OCI-LY7 (cell line): ENCODE data around the gene MTARC2. TPM values are rescaled to one million over a fixed set of nuclear protein-coding genes. Genes with fewer than 3 reads are reported as not detected.

Experiments used
- BruUV-seq: library from RNA; stranded (reverse); fragments of 400-500 nt; replicated peaks from 2 replicates; lab custom pipeline; 2021; lab: Mats Ljungman, UMichigan
- CTCF ChIA-PET: fragments of 300-600 bp; sonication (Branson Sonifier 250); formaldehyde crosslinking; loops from one replicate; lab custom pipeline; 2022; ENCODE audit warnings: antibody characterized with exemption; ENCODE audit not compliant: unreplicated experiment; lab: Charles Lee
- POLR2A ChIA-PET: fragments of 300-600 bp; sonication (Branson Sonifier 250); formaldehyde crosslinking; loops from one replicate; lab custom pipeline; 2022; ENCODE audit warnings: antibody characterized with exemption; lab: Charles Lee
- DNase-seq: peaks from one replicate; pipeline ENCODE4 v3.0.0-alpha.2; 2015; ENCODE audit warnings: low spot score
- H2AFZ ChIP-seq: fragments of 200-600 bp; sonication (generic), shearing (Covaris generic); 2 replicates; pipeline ENCODE4 v1.6.1; 2014; ENCODE audit warnings: mild to moderate bottlenecking, antibody characterized with exemption, low read length, moderate library complexity
- H3K27ac ChIP-seq: fragments of 200-600 bp; sonication (generic); 2 replicates; pipeline ENCODE4 v1.5.1; 2014; ENCODE audit warnings: mixed run types, low read depth, mild to moderate bottlenecking, moderate library complexity, low read length, inconsistent platforms; ENCODE audit not compliant: poor library complexity, severe bottlenecking
- H3K36me3 ChIP-seq: fragments of 200-600 bp; sonication (generic); 2 replicates; pipeline ENCODE4 v1.6.1; 2014; ENCODE audit warnings: mild to moderate bottlenecking, antibody characterized with exemption, low read length, moderate library complexity, mixed read lengths; ENCODE audit not compliant: insufficient read depth
- H3K4me1 ChIP-seq: fragments of 200-600 bp; sonication (generic); 2 replicates; pipeline ENCODE4 v1.5.1; 2014; ENCODE audit warnings: mild to moderate bottlenecking, low read length; ENCODE audit not compliant: insufficient read depth, poor library complexity, severe bottlenecking
- H3K4me2 ChIP-seq: fragments of 200-600 bp; sonication (generic); 2 replicates; pipeline ENCODE4 v1.6.1; 2014; ENCODE audit warnings: mild to moderate bottlenecking, low read length
- H3K4me3 ChIP-seq: fragments of 200-600 bp; sonication (generic); 2 replicates; pipeline ENCODE4 v1.5.1; 2014; ENCODE audit warnings: mild to moderate bottlenecking, low read depth, low read length; ENCODE audit not compliant: poor library complexity, severe bottlenecking
- H3K79me2 ChIP-seq: fragments of 200-600 bp; sonication (generic); 2 replicates; pipeline ENCODE4 v1.6.1; 2016; ENCODE audit warnings: low read depth, mild to moderate bottlenecking, low read length, moderate library complexity, mixed read lengths; ENCODE audit not compliant: insufficient read depth
- H3K9me2 ChIP-seq: fragments of 200-600 bp; sonication (generic); 2 replicates; pipeline ENCODE4 v1.6.1; 2016; ENCODE audit warnings: mild to moderate bottlenecking, low read length, mixed read lengths; ENCODE audit not compliant: insufficient read depth
- H3K9me3 ChIP-seq: fragments of 200-600 bp; sonication (generic); 2 replicates; pipeline ENCODE4 v1.6.1; 2014; ENCODE audit warnings: mild to moderate bottlenecking, mixed run types, low read length, mixed read lengths
- H4K20me1 ChIP-seq: fragments of 200-600 bp; sonication (generic); 2 replicates; pipeline ENCODE4 v1.6.1; 2014; ENCODE audit warnings: mild to moderate bottlenecking, antibody characterized with exemption, low read length, moderate library complexity, mixed read lengths; ENCODE audit not compliant: insufficient read depth
- CTCF ChIP-seq: fragments of 200-600 bp; sonication (generic); conservative IDR thresholded peaks from 2 replicates; pipeline ENCODE4 v1.5.1; 2014; ENCODE audit warnings: mild to moderate bottlenecking, antibody characterized with exemption, low read length, moderate library complexity, mixed read lengths
- EZH2phosphoT487 ChIP-seq: fragments of 200-600 bp; sonication (generic); IDR thresholded peaks from 2 replicates; pipeline ENCODE4 v1.6.1; 2018; ENCODE audit warnings: low read depth, borderline replicate concordance, mild to moderate bottlenecking, mixed run types, antibody characterized with exemption, low read length, moderate library complexity, mixed read lengths
- intact Hi-C: fragments of 100-400 bp; cut with micrococcal nuclease; formaldehyde crosslinking; loops from one replicate; pipeline ENCODE4 v1.10.0; 2022; ENCODE audit not compliant: unreplicated experiment
- total RNA-seq, 2 experiments: library from RNA; depleted of rRNA in 1 of 2; stranded (reverse); fragments of >200 nt in 1 of 2; shearing (Covaris generic) in 1 of 2; gene quantifications; 2 replicates each; pipeline ENCODE4 v1.2.3, GENCODE V29; 2014 to 2022

Gene MTARC2
- total RNA-seq, 2 experiments from 2014 or later: not detected

GRCh38 chr1:220784751-220785150 is 36.6 kb downstream of the MTARC2 start:
- H3K36me3 ChIP-seq: no peaks in the 10 kb centered on the region
- ChIA-PET POLR2A (no interaction called here), CTCF (no interaction called here)
- no peaks in the 10 kb centered on the region for H3K9me3 ChIP-seq
- H2AFZ ChIP-seq: no peak overlapping the region
- no TSS peak for BruUV-seq
- no peak for TF ChIP-seq EZH2phosphoT487
- no peak for TF ChIP-seq CTCF
- no peaks in the 10 kb centered on the region for H3K9me2 ChIP-seq
- no peak overlapping the region for H3K4me3 ChIP-seq
- intact Hi-C loops: no loop called here
- H3K27ac ChIP-seq: no peak overlapping the region
- H4K20me1 ChIP-seq: no peaks in the 10 kb centered on the region
- H3K79me2 ChIP-seq: no peaks in the 10 kb centered on the region
- no peak overlapping the region for H3K4me2 ChIP-seq
- H3K4me1 ChIP-seq: no peaks in the 10 kb centered on the region
- no peak for DNase-seq

- H2AFZ ChIP-seq: no peak overlapping the region
- no peaks in the 10 kb centered on the region for H3K9me2 ChIP-seq
- TF ChIP-seq EZH2phosphoT487: no peak
- no peak for TF ChIP-seq CTCF
- no TSS peak for BruUV-seq
- H4K20me1 ChIP-seq: no peaks in the 10 kb centered on the region
- no peak overlapping the region for H3K4me2 ChIP-seq
- intact Hi-C loops: no loop called here
- no peaks in the 10 kb centered on the region for H3K4me1 ChIP-seq
- H3K4me3 ChIP-seq: no peak overlapping the region
- CTCF ChIA-PET: no interaction called here
- no peaks in the 10 kb centered on the region for H3K79me2 ChIP-seq
- no peak overlapping the region for H3K27ac ChIP-seq
- H3K9me3 ChIP-seq: no peaks in the 10 kb centered on the region
- H3K36me3 ChIP-seq: no peaks in the 10 kb centered on the region
- DNase-seq: no peak
- POLR2A ChIA-PET: no interaction called here
Observed at GRCh38 chr1:220785166-220786056, 37.3 kb downstream of the MTARC2 start.

GRCh38 chr1:220786057-220786336 is 37.9 kb downstream of the MTARC2 start:
- no peak for DNase-seq
- Histone ChIP-seq H3K36me3 (no peaks in the 10 kb centered on the region), H2AFZ (no peak overlapping the region), H3K9me2 (no peaks in the 10 kb centered on the region), H3K79me2 (no peaks in the 10 kb centered on the region), H3K4me3 (no peak overlapping the region), H3K27ac (no peak overlapping the region), H3K9me3 (no peaks in the 10 kb centered on the region), H4K20me1 (no peaks in the 10 kb centered on the region), H3K4me2 (no peak overlapping the region), H3K4me1 (no peaks in the 10 kb centered on the region)
- no TSS peak for BruUV-seq
- ChIA-PET CTCF (no interaction called here), POLR2A (no interaction called here)
- intact Hi-C loops: no loop called here
- no peak for TF ChIP-seq EZH2phosphoT487
- TF ChIP-seq CTCF: no peak
